Body of pancreas (tissue), 4 donors: ENCODE results near the gene SPTBN1.

ENCODE experiments used
- POLR2A ChIP-seq, 3 donors: fragments of 450-650 bp; IDR thresholded peaks; one replicate each; pipeline ENCODE4 v1.6.1; 2016; ENCODE audit warnings: antibody characterized with exemption in 3 of 3, mild to moderate bottlenecking in 2 of 3
- TF ChIP-seq, protein P1 (sequence below), 7 experiments: fragments of 450-650 bp in 4 of 7; fragments of 200-600 bp in 3 of 7; sonication (generic) in 3 of 7; IDR thresholded peaks; one replicate each; pipeline ENCODE4 v1.5.1; 2016 to 2019; ENCODE audit warnings: antibody characterized with exemption in 7 of 7

DNA sequence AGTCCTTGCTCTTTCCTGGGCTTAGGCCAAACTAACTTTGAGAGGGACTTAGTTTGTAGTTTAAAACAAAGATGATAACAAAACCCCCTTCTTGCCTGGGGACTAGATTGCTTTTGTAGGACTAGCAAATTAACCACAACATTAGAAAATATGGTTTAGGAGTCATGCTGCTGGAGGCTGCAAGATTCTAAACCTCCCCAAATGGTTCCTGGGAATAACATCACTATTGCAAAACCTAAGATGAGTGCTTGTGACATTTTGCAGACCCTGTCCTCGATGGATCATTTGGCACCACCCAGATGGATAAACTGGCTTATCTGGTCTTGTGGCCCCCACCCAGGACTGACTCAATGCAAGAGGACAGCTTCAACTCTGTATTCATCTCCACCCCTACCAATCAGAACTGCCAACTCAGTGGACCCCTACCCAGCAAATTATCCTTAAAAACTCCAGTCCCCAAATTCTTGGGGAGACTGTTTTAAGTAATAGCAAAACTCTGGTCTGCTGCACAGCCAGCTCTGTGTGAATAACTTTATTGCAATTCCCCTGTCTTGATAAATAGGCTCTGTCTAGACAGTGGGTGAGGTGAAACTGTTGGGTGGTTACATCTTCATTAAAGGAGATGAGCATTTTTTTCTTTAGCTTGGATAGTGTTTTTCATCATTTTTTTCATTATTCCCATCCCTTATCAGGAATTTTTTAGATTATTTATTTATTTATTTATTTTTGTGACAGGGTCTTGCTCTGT is 58.9 kb downstream of the SPTBN1 start:
- TF ChIP-seq, protein P1, sequence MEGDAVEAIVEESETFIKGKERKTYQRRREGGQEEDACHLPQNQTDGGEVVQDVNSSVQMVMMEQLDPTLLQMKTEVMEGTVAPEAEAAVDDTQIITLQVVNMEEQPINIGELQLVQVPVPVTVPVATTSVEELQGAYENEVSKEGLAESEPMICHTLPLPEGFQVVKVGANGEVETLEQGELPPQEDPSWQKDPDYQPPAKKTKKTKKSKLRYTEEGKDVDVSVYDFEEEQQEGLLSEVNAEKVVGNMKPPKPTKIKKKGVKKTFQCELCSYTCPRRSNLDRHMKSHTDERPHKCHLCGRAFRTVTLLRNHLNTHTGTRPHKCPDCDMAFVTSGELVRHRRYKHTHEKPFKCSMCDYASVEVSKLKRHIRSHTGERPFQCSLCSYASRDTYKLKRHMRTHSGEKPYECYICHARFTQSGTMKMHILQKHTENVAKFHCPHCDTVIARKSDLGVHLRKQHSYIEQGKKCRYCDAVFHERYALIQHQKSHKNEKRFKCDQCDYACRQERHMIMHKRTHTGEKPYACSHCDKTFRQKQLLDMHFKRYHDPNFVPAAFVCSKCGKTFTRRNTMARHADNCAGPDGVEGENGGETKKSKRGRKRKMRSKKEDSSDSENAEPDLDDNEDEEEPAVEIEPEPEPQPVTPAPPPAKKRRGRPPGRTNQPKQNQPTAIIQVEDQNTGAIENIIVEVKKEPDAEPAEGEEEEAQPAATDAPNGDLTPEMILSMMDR (IDR thresholded peaks at IDR 0.05), result no peak
- no peak for TF ChIP-seq POLR2A (IDR thresholded peaks at IDR 0.05)
